Activated T-helper 2 cell treated with anti-CD3 and anti-CD28 coated beads, Interferon-gamma antibody, Interleukin-2, Interleukin-4, amounts not matched to agents 10 μg/mL and 5 μg/mL and 100 μg/mL, durations not matched to agents 14 hours and 24 hours and 36 hours (primary cell): ENCODE results near the gene NPTX1. TPM values are rescaled to one million over a fixed set of nuclear protein-coding genes. Genes with fewer than 3 reads are reported as not detected.

ENCODE experiments used
- DNase-seq: peaks from one replicate; pipeline ENCODE4 v3.0.0; 2021; ENCODE audit warnings: low spot score
- H3K27ac Mint-ChIP-seq: one replicate; pipeline ENCODE4 v1.8.0; 2021; ENCODE audit warnings: mixed read lengths
- H3K27me3 Mint-ChIP-seq: one replicate; pipeline ENCODE4 v1.8.0; 2021; ENCODE audit warnings: low read depth, mixed read lengths
- H3K36me3 Mint-ChIP-seq: one replicate; pipeline ENCODE4 v1.8.0; 2021; ENCODE audit warnings: low read depth, mixed read lengths
- H3K4me1 Mint-ChIP-seq: one replicate; pipeline ENCODE4 v1.8.0; 2021; ENCODE audit warnings: low read depth, mixed read lengths
- H3K4me3 Mint-ChIP-seq: one replicate; pipeline ENCODE4 v1.8.0; 2021; ENCODE audit warnings: low read depth, mild to moderate bottlenecking, moderate library complexity, mixed read lengths
- H3K9me3 Mint-ChIP-seq: one replicate; pipeline ENCODE4 v1.8.0; 2021; ENCODE audit warnings: mixed read lengths
- intact Hi-C: fragments of 100-400 bp; cut with micrococcal nuclease; formaldehyde crosslinking; loops from one replicate; pipeline ENCODE4 v1.15.1; 2023
- total RNA-seq: library from RNA; stranded (reverse); gene quantifications from 2 replicates; pipeline ENCODE4 v1.2.3, GENCODE V29; 2022

NPTX1 gene
- total RNA-seq, 1 donor from 2014 or later = 5.7 TPM

DNA sequence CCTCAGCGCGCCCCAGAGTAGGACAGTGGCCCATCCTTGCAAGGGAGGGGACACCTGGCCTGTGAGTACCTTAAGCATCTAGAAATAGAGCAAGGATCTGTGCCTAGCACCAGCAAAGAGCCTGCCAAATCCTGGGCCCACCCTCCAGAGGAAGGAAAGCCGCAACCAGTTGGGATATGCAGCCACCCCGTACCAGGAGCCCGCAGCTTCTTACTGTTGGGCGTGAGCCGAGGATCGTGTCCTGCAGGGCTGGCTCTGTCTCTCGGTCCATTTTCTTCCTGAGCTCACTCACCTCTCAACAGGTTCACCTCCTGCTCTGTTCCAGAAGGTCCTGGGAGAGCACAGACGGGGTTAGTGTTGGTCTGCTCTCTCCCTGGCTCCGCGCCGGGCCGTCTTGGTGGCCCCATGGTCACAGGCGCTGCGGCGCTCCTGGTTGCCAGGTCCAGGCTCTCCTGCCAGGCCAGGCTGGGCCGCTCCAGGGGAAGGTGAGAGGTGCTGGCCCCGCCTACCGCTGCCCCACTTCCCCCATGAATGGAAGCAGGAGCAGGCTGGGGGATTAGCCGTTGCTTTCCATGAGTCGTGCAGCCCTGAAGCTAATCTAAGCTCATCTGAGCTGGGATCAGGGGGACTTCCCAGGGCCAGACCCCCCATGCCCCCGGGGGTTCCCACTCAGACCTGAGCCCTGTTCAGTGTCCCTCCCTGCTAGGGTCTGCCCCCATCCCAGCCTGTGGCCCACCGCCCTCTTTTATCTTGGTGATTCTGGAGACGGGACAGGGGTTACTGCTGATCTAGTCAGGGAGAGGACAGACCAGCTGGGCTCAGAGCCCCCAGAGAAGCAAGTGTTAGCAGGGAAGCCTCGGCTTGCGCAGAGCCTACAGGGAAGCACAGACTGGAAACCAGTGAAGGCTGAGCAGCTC is 48.8 kb downstream of the NPTX1 start:
- H3K9me3 Mint-ChIP-seq = no peaks in the 10 kb centered on the region
- H3K27ac Mint-ChIP-seq = no peak overlapping the region

DNA sequence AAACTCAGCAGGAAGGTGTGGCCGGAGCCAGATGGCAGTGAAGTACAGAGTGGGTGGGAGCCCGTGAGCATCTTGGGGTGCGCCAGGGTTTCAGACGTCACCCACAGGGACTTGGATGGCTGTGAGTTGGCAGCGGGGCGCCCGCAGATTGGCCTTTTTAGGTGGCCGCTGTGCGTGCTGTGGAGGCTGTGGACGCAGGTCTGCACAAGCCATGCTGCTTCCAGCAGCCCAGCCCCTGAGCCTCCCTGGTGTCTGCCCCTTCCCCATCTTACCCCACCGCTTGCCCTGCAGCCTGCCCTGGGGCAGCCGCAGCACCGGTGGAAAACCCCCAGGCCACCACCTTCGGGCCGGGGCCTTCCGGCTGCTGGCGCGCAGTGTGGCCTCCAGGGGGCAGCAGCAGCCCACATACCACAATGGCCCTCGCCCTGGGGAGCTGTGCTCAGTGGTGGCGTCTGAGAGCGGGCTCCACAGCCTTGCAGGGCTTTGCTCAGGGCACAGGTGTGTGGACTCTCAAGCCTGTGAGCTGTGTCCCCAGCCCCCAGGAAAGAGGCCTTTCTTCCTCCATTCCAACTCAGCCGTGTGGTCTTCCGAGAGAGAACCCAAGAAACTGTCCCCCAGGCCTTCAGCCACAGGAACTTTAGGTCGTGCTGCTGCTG is 49.6 kb downstream of the NPTX1 start:
- Mint-ChIP-seq H3K4me3 (no peak overlapping the region), H3K36me3 (no peaks in the 10 kb centered on the region), H3K9me3 (no peaks in the 10 kb centered on the region), H3K27me3 (no peaks in the 10 kb centered on the region), H3K27ac (no peak overlapping the region), H3K4me1 (peaks cover 10% of the 10 kb centered on the region)
- intact Hi-C loops = loop anchor here (1.0 kb wide), 2 partner anchors 149 to 555 kb away; no protein-coding TSS in a partner anchor
- peak; percentile 81 for DNase-seq

More for the DNA sequence above, 48.8 kb downstream of the NPTX1 start:
- intact Hi-C loops = loop anchor here (1.0 kb wide), 2 partner anchors 148 to 554 kb away; no protein-coding TSS in a partner anchor
- H3K36me3 Mint-ChIP-seq = no peaks in the 10 kb centered on the region
- no peaks in the 10 kb centered on the region for H3K27me3 Mint-ChIP-seq
- H3K4me3 Mint-ChIP-seq = no peak overlapping the region
- peaks cover 10% of the 10 kb centered on the region for H3K4me1 Mint-ChIP-seq
- no peak for DNase-seq

DNA sequence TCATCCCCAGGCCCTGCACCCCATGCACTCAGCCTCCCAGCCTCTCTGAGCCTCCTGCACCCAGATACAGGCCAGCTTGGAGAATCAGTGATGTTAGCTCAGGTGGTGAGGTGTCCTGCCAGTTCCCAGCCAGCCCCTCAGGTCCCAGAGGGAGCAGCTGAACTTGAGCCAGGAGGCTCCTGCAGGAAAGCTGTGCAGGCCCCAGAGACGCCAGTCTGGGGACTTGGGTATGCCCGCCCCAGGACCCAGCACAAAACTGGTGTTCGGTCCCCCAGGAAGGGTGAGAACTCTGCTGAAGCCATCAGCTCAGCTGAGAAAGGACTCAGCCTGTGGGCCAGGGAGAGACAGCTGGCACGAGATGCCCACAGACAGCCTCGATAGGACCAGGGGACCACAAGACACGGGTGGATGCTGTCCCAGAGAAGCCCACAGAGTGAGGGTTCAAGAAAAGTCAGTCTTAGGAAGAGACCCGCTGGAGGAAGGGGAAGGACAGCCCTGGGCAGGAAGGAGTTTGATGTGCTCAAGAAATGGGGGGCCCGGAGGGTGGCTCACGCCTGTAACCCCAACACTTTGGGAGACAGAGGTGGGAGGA is 50.5 kb downstream of the NPTX1 start:
- Mint-ChIP-seq H3K36me3 (no peaks in the 10 kb centered on the region), H3K4me3 (no peak overlapping the region), H3K4me1 (peaks cover 10% of the 10 kb centered on the region), H3K9me3 (no peaks in the 10 kb centered on the region), H3K27me3 (no peaks in the 10 kb centered on the region), H3K27ac (no peak overlapping the region)
- intact Hi-C loops = no loop called here
- no peak for DNase-seq

DNA sequence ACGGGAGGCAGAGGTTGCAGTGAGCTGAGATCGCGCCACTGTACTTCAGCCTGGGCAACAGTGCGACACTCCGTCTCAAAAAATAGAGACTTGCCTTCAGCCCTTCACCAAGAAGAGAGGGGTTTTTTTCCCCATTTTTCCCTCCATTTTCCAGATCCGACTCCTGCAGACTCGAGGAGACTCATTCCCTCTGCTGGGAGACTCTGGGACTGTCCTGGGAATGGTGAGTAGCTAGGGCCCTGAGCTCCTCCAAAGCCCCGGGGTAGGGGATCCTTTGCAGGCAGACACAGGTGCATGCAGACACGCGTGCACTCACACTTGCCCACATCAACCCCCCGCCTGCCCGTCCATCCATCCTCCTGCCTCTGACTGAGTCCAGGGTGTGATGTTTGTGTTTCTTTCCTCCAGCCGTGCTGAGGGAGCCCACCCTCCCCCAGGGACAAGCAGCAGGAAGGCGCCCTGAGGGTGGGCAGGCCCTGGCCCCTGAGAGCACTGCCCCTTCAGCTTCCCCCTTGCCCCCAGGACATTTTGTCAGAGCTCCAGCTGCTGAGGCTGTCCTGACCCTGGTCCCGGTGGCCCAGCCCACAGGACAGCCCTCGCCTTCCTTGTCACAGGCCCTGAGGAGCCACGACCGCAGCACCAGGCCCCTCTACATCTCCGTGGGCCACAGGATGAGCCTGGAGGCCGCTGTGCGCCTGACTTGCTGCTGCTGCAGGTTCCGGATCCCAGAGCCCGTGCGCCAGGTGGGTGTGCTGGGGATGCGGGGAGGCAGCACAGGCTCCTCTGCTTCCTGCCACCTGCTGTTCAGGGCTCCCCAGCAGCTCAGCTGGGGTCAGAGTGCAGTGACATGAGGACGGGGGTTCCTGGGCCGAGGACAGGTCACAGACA is 51.3 kb downstream of the NPTX1 start:
- intact Hi-C loops = no loop called here
- Mint-ChIP-seq H3K9me3 (no peaks in the 10 kb centered on the region), H3K4me3 (no peak overlapping the region), H3K4me1 (peaks cover 10% of the 10 kb centered on the region), H3K27ac (no peak overlapping the region), H3K27me3 (no peaks in the 10 kb centered on the region), H3K36me3 (no peaks in the 10 kb centered on the region)
- DNase-seq = no peak

DNA sequence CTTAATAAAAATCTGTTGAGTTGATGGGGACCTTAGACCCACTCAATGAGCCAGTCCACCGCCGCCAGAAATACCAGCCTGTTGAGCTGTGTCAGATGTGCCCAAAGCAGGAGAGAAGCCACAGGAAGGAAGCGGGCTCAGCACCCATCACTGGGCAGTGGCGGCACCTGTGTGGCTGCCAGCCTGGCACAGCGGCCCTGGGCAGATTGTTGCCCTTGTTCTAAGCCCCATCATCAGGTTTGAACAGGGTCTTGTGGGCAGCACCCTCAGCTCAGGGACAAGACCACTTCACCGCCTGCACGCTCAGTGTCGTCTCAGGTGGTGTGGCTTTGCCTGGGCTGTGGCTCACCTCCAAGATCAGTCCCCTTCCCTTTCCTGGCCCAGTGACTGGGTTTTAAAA is 52.1 kb downstream of the NPTX1 start:
- DNase-seq = no peak
- peaks cover 10% of the 10 kb centered on the region for H3K4me1 Mint-ChIP-seq
- H3K36me3 Mint-ChIP-seq = no peaks in the 10 kb centered on the region
- no peaks in the 10 kb centered on the region for H3K9me3 Mint-ChIP-seq
- intact Hi-C loops = no loop called here
- no peak overlapping the region for H3K4me3 Mint-ChIP-seq
- no peak overlapping the region for H3K27ac Mint-ChIP-seq
- no peaks in the 10 kb centered on the region for H3K27me3 Mint-ChIP-seq

DNA sequence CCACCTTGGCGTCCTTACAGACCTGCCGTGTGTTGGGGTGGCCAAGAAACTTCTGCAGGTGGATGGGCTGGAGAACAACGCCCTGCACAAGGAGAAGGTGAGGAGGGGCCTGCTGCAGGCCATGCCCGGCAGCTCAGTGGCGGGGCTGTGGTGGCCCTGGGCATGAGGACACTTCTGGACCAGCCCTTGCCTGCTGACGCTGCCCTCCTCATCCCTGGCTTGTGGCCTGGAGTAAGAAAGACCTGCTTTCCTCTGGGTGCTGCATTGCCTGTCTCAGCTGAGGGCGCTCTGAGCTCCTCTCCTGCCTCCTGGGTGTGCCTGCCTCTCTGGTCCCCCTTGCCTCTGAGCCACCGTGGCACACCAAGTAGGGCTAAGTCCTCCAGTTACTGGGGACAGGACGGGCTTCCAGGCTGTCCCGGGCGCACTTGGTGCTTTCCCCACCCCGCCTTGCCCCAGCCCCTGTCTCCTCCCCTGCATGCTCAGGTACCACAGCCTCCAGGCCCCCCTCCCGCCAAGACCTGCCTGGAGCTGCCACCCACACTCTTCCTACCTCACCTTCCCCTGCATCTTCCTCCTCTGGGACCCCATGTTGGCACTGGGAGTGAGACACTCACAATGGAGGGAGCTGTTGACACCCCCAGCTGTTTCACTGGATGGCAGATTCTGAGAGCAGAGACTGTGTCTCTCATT is 52.7 kb downstream of the NPTX1 start:
- Mint-ChIP-seq H3K4me1 (peaks cover 10% of the 10 kb centered on the region), H3K27ac (no peak overlapping the region), H3K4me3 (no peak overlapping the region), H3K36me3 (no peaks in the 10 kb centered on the region), H3K9me3 (no peaks in the 10 kb centered on the region), H3K27me3 (no peaks in the 10 kb centered on the region)
- no peak for DNase-seq
- intact Hi-C loops = no loop called here

DNA sequence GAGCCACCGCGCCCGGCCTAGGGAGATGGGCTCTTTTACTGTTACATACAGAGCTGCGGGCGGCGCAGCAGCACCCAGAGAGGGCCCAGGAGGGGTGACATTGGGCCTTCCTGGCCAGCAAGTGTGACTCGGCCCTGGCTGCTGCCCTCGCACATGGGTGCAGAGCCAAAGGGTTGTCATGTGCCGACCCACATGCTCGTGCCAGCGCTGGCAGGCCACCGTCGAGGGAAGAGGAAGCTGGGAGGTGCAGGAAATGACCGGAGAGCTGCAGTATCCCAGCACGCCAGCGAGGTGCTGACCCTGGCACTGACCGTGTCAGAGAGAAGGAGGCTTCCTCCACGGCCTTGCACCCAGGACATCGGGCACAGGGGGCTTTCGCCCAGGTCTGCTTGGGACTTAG is 53.4 kb downstream of the NPTX1 start:
- Mint-ChIP-seq H3K9me3 (no peaks in the 10 kb centered on the region), H3K36me3 (peaks cover 3% of the 10 kb centered on the region), H3K27me3 (no peaks in the 10 kb centered on the region), H3K4me3 (no peak overlapping the region), H3K27ac (no peak overlapping the region), H3K4me1 (peaks cover 10% of the 10 kb centered on the region)
- no peak for DNase-seq
- intact Hi-C loops = no loop called here

DNA sequence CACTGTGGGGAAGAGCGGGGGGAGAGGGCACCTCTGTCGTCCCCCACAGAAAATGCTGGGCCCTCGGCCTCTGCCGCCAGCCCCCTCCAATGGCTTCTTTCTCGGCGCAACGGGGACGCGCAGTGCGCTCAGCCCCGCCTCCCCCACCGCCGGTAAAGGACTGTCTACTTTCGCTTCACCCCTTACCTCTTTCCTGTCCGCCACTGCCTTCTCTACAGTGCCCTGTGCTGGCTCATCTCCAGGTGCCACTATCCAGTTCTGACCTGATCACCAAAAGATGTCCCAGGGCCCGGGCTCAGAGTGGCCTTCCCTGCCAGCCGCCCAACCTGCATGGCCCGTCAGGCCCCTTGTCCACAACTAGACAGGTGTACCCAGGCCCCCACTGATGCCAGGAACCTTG is 54.1 kb downstream of the NPTX1 start:
- H3K27ac Mint-ChIP-seq = no peak overlapping the region
- H3K36me3 Mint-ChIP-seq = peaks cover 5% of the 10 kb centered on the region
- H3K4me3 Mint-ChIP-seq = no peak overlapping the region
- no peaks in the 10 kb centered on the region for H3K27me3 Mint-ChIP-seq
- peaks cover 10% of the 10 kb centered on the region for H3K4me1 Mint-ChIP-seq
- H3K9me3 Mint-ChIP-seq = no peaks in the 10 kb centered on the region
- intact Hi-C loops = no loop called here
- no peak for DNase-seq

DNA sequence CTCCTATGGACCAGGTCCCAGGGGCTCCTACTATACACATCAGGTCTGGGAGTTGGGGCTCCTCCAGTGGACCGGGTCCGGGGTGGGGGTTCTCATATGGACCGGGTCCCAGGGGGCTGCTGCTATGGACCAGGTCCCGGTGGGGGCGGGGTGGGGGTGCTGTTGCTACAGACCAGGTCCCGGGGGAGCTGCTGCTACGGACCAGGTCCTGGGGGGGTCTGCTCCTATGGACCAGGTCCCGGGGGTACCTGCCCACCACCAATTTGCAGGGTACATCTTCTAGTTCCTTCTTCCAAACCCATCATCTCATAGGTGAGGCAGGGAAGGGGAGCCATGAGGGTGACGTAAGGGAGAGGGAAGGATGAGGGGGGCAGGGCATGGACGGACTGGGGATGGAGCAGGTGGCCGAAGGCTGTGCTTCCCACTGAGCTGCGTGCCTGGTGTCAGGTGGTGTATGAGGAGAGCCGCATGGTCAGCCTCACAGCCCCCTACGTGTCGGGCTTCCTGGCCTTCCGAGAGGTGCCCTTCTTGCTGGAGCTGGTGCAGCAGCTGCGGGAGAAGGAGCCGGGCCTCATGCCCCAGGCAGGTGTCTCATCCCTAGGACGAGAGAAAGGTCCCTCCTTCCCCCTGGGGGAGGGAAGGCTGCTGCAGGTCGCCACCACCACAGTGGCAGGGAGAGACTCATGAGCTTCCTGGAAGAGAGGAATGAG is 54.9 kb downstream of the NPTX1 start:
- H3K4me3 Mint-ChIP-seq = no peak overlapping the region
- no peak for DNase-seq
- intact Hi-C loops = no loop called here
- H3K36me3 Mint-ChIP-seq = peaks cover 10% of the 10 kb centered on the region
- peaks cover 6% of the 10 kb centered on the region for H3K4me1 Mint-ChIP-seq
- no peak overlapping the region for H3K27ac Mint-ChIP-seq
- H3K27me3 Mint-ChIP-seq = no peaks in the 10 kb centered on the region
- H3K9me3 Mint-ChIP-seq = no peaks in the 10 kb centered on the region

DNA sequence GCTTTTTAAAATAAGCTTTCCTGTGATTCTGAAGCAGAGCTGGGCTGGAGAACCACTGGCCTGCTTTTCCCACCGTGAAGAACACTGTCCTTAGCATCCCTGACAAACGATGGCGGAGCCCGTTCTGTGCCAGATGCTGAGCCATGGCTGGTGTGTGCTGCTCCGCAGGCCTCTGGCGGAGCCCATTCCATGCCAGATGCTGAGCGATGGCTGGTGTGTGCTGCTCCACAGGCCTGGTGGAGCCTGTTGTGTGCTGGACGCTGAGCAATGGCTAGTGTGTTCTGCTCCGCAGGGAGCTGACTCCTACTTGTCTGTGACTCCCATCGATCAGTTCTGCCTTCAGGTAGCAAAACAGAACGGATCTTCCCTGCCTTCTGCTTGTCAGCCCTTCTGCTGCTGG is 57.2 kb downstream of the NPTX1 start:
- no peak for DNase-seq
- Mint-ChIP-seq H3K27me3 (peaks cover 4% of the 10 kb centered on the region), H3K4me3 (no peak overlapping the region), H3K4me1 (peaks cover 10% of the 10 kb centered on the region), H3K36me3 (peaks cover 10% of the 10 kb centered on the region), H3K9me3 (no peaks in the 10 kb centered on the region), H3K27ac (no peak overlapping the region)
- intact Hi-C loops = loop anchor here (10.0 kb wide), 1 partner anchor 126 kb away; the partner anchor contains the start of gene RPTOR

DNA sequence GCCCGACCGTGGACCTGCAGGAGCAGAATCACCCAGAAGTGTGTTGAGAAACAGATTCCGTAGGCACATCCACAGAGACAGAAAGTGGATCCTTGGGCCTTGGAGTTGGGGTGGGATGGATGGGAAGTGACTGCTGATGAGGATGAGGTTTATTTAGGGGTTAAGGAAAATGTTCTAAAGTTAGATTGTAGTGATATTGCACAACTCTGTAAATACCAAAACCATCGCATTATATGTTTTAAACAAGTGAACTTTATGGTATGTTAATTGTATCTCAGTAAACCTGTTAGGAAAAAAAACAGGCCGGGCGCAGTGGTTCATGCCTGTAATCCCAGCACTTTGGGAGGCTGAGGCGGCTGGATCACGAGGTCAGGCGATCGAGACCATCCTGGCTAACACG is 57.8 kb downstream of the NPTX1 start:
- Mint-ChIP-seq H3K27ac (no peak overlapping the region), H3K4me3 (no peak overlapping the region), H3K36me3 (peaks cover 10% of the 10 kb centered on the region), H3K4me1 (peaks cover 9% of the 10 kb centered on the region), H3K9me3 (no peaks in the 10 kb centered on the region), H3K27me3 (peaks cover 10% of the 10 kb centered on the region)
- intact Hi-C loops = loop anchor here (10.0 kb wide), 1 partner anchor 126 kb away; the partner anchor contains the start of gene RPTOR
- DNase-seq = no peak
